Fibroblast of lung (primary cell): ENCODE measurements around the gene TMEM169.

ENCODE experiments used
- CTCF ChIP-seq, 2 donors: IDR thresholded peaks in 1 of 2; conservative IDR thresholded peaks in 1 of 2; 1 replicate in 1 of 2; 2 replicates in 1 of 2; pipeline ENCODE4 v1.5.1; 2011 to 2012; ENCODE audit warnings: low read length in 2 of 2, control low read depth in 1 of 2, inconsistent platforms in 1 of 2, low read depth in 1 of 2, mild to moderate bottlenecking in 1 of 2
- EZH2 ChIP-seq: IDR thresholded peaks from 2 replicates; pipeline ENCODE4 v1.5.1; 2012; ENCODE audit warnings: low read length, control low read depth, mild to moderate bottlenecking; ENCODE audit errors: missing control alignments

GRCh38 chr2:216057688-216058193 is 24.0 kb upstream of the TMEM169 start:
- TF ChIP-seq EZH2, result no peak
- no peak for TF ChIP-seq CTCF (conservative IDR thresholded peaks at IDR 0.05 in 1 of 2, IDR thresholded peaks at IDR 0.05 in 1 of 2; ENCODE audit: low read depth in 1 of 2, low read length in 2 of 2)
